ENCODE results near the gene STARD7.

GRCh38 chr2:96191937-96192670 is 16.5 kb downstream of the STARD7 start:
- TF ChIP-seq, protein P1, sequence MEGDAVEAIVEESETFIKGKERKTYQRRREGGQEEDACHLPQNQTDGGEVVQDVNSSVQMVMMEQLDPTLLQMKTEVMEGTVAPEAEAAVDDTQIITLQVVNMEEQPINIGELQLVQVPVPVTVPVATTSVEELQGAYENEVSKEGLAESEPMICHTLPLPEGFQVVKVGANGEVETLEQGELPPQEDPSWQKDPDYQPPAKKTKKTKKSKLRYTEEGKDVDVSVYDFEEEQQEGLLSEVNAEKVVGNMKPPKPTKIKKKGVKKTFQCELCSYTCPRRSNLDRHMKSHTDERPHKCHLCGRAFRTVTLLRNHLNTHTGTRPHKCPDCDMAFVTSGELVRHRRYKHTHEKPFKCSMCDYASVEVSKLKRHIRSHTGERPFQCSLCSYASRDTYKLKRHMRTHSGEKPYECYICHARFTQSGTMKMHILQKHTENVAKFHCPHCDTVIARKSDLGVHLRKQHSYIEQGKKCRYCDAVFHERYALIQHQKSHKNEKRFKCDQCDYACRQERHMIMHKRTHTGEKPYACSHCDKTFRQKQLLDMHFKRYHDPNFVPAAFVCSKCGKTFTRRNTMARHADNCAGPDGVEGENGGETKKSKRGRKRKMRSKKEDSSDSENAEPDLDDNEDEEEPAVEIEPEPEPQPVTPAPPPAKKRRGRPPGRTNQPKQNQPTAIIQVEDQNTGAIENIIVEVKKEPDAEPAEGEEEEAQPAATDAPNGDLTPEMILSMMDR (IDR thresholded peaks at IDR 0.05) = no peak
- no peak for TF ChIP-seq POLR2A (IDR thresholded peaks at IDR 0.05)

Data from thyroid gland (tissue), 4 donors.